HepG2 (cell line): Measurements from ENCODE around the gene NFS1. TPM values are rescaled to one million over a fixed set of nuclear protein-coding genes. Genes with fewer than 3 reads are reported as not detected.
A peak's percentile ranks its signal among the peaks of the same experiment; 100 is the strongest.

Source experiments
- BRCA1 ChIP-seq: sonication (generic); formaldehyde crosslinking; IDR thresholded peaks from 2 replicates; pipeline ENCODE4 v1.4.0; 2020; ENCODE audit warnings: missing genetic modification reagents
- CC2D1A ChIP-seq: sonication (generic); formaldehyde crosslinking; IDR thresholded peaks from 2 replicates; pipeline ENCODE4 v1.8.1; 2023; ENCODE audit warnings: mild to moderate bottlenecking, missing genetic modification reagents
- CCDC6 ChIP-seq: sonication (generic); formaldehyde crosslinking; IDR thresholded peaks from 2 replicates; pipeline ENCODE4 v1.8.1; 2022; ENCODE audit warnings: mild to moderate bottlenecking, missing genetic modification reagents, moderate library complexity
- CHCHD3 ChIP-seq: sonication (generic); formaldehyde crosslinking; IDR thresholded peaks from 2 replicates; pipeline ENCODE4 v1.8.0; 2022; ENCODE audit warnings: mild to moderate bottlenecking, missing genetic modification reagents, moderate library complexity
- EP300 ChIP-seq, 3 experiments: sonication (generic) in 1 of 3; formaldehyde crosslinking in 1 of 3; IDR thresholded peaks; 2 replicates each; pipeline versions ENCODE4 v1.5.1 to v1.6.1; 2011 to 2020; ENCODE audit warnings: low read depth in 2 of 3, low read length in 2 of 3, borderline replicate concordance in 1 of 3, improper control_type of control experiment in 1 of 3, mild to moderate bottlenecking in 1 of 3, missing genetic modification reagents in 1 of 3, moderate library complexity in 1 of 3
- GABPB1 ChIP-seq: IDR thresholded peaks from 2 replicates; pipeline ENCODE4 v1.6.1; 2016; ENCODE audit warnings: mild to moderate bottlenecking, missing genetic modification reagents, moderate library complexity, missing compliant biosample characterization
- MTA1 ChIP-seq: sonication (generic); formaldehyde crosslinking; IDR thresholded peaks from 2 replicates; pipeline ENCODE4 v1.4.0; 2020; ENCODE audit warnings: missing genetic modification reagents, mild to moderate bottlenecking, borderline replicate concordance
- NR1H2 ChIP-seq: sonication (generic); formaldehyde crosslinking; IDR thresholded peaks from 2 replicates; pipeline ENCODE4 v1.8.1; 2022; ENCODE audit warnings: low read depth, missing genetic modification reagents, borderline replicate concordance
- RORA ChIP-seq: sonication (generic); formaldehyde crosslinking; IDR thresholded peaks from 2 replicates; pipeline ENCODE4 v1.5.0; 2020; ENCODE audit warnings: mild to moderate bottlenecking, missing genetic modification reagents, moderate library complexity
- ZC3H4 ChIP-seq: sonication (generic); formaldehyde crosslinking; IDR thresholded peaks from 2 replicates; pipeline ENCODE4 v1.4.0; 2020; ENCODE audit warnings: missing genetic modification reagents, borderline replicate concordance
- ZKSCAN8 ChIP-seq: IDR thresholded peaks from 2 replicates; pipeline ENCODE4 v1.6.1; 2016; ENCODE audit warnings: borderline replicate concordance, missing genetic modification reagents, missing compliant biosample characterization
- ZNF432 ChIP-seq: sonication (generic); formaldehyde crosslinking; IDR thresholded peaks from 2 replicates; pipeline ENCODE4 v1.5.0; 2020; ENCODE audit warnings: missing genetic modification reagents, mild to moderate bottlenecking, borderline replicate concordance
- ZNF550 ChIP-seq: sonication (generic); formaldehyde crosslinking; IDR thresholded peaks from 2 replicates; pipeline ENCODE4 v1.4.0; 2020; ENCODE audit warnings: mild to moderate bottlenecking, missing genetic modification reagents, borderline replicate concordance
- ZNF552 ChIP-seq: sonication (generic); formaldehyde crosslinking; IDR thresholded peaks from 2 replicates; pipeline ENCODE4 v1.9.0; 2022; ENCODE audit warnings: missing genetic modification reagents, mild to moderate bottlenecking, borderline replicate concordance
- ZNF672 ChIP-seq: sonication (generic); formaldehyde crosslinking; IDR thresholded peaks from 2 replicates; pipeline ENCODE4 v1.8.1; 2022; ENCODE audit warnings: missing genetic modification reagents
- ZNF724P ChIP-seq: sonication (generic); formaldehyde crosslinking; IDR thresholded peaks from 2 replicates; pipeline ENCODE4 v1.8.0; 2022; ENCODE audit warnings: missing genetic modification reagents, borderline replicate concordance
- ZNF790 ChIP-seq: sonication (generic); formaldehyde crosslinking; IDR thresholded peaks from 2 replicates; pipeline ENCODE4 v1.8.0; 2022; ENCODE audit warnings: missing genetic modification reagents, mild to moderate bottlenecking, borderline replicate concordance
- polyA plus RNA-seq, 8 experiments: library from polyadenylated mRNA; depleted of rRNA in 3 of 8; stranded (reverse) in 7 of 8; unstranded in 1 of 8; fragments of >200 nt; fragmentation: Illumina TruSeq in 4 of 8; extraction: Trizol in 4 of 8; gene quantifications; 2 replicates each; pipeline versions ENCODE4 v1.2.1 to v1.2.3, GENCODE V29; 2011 to 2016; ENCODE audit warnings: low read depth in 4 of 8, missing spikeins in 1 of 8, mixed read lengths in 1 of 8; ENCODE audit not compliant: insufficient read depth in 1 of 8
- total RNA-seq, 5 experiments: library from RNA; depleted of rRNA; stranded (reverse); fragments of >200 nt; fragmentation: Illumina TruSeq; extraction: Trizol; gene quantifications; 2 replicates each; pipeline ENCODE4 v1.2.3, GENCODE V29; 2016; ENCODE audit warnings: low read depth in 1 of 5
- TF ChIP-seq, protein P1 (sequence below), 2 experiments: IDR thresholded peaks; 2 replicates each; pipeline ENCODE4 v1.6.1; 2011 to 2012; ENCODE audit warnings: low read length in 2 of 2, borderline replicate concordance in 1 of 2, low read depth in 1 of 2, mild to moderate bottlenecking in 1 of 2, moderate library complexity in 1 of 2
- TF ChIP-seq, protein P2 (sequence below): sonication (generic); formaldehyde crosslinking; IDR thresholded peaks from 2 replicates; pipeline ENCODE4 v1.5.1; 2020; ENCODE audit warnings: mild to moderate bottlenecking, missing genetic modification reagents, moderate library complexity
- TF ChIP-seq, protein P3 (sequence below): sonication (generic); formaldehyde crosslinking; IDR thresholded peaks from 2 replicates; pipeline ENCODE4 v1.4.0; 2020; ENCODE audit warnings: mild to moderate bottlenecking, missing genetic modification reagents

NFS1 gene
- total and polyA plus RNA-seq, 2 of the 13 experiments (the other 11 are each of a cell fraction or from before 2014, with no cell fraction given): 65.9 to 88.1 TPM

DNA sequence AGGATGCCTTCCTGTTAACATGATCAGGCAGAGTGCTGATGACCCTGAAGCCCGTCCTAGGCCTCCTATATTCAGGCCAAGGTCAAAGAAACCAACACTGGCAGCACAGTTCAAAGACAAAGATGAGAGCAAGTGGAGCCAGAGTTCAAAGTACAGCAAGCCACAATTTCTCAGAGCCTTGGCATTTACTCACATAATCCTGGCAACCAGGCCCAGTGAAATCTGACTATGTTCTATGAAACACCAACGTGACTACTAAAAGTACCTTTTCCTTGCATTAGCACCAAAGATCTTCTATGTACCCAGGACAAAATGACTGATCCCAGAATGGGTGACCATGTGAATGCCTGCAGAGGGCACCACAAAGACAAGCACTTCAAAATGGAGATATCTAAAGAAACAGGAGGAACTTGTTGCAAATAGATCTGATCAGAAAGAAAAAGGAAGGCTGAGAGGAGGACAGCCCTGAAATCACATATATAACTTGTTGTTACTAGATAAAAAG lies 3.9 kb downstream of the NFS1 start (continued):
- TF ChIP-seq, protein P1, sequence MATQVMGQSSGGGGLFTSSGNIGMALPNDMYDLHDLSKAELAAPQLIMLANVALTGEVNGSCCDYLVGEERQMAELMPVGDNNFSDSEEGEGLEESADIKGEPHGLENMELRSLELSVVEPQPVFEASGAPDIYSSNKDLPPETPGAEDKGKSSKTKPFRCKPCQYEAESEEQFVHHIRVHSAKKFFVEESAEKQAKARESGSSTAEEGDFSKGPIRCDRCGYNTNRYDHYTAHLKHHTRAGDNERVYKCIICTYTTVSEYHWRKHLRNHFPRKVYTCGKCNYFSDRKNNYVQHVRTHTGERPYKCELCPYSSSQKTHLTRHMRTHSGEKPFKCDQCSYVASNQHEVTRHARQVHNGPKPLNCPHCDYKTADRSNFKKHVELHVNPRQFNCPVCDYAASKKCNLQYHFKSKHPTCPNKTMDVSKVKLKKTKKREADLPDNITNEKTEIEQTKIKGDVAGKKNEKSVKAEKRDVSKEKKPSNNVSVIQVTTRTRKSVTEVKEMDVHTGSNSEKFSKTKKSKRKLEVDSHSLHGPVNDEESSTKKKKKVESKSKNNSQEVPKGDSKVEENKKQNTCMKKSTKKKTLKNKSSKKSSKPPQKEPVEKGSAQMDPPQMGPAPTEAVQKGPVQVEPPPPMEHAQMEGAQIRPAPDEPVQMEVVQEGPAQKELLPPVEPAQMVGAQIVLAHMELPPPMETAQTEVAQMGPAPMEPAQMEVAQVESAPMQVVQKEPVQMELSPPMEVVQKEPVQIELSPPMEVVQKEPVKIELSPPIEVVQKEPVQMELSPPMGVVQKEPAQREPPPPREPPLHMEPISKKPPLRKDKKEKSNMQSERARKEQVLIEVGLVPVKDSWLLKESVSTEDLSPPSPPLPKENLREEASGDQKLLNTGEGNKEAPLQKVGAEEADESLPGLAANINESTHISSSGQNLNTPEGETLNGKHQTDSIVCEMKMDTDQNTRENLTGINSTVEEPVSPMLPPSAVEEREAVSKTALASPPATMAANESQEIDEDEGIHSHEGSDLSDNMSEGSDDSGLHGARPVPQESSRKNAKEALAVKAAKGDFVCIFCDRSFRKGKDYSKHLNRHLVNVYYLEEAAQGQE (IDR thresholded peaks at IDR 0.05; ENCODE audit: borderline replicate concordance in 1 of 2, low read depth in 1 of 2, low read length in 2 of 2): no peak
- TF ChIP-seq BRCA1 (no peak), GABPB1 (no peak), ZKSCAN8 (CRISPR knock-in tag) (no peak), ZNF672 (no peak), CHCHD3 (CRISPR knock-in tag) (no peak), ZNF432 (CRISPR knock-in tag) (no peak), ZNF790 (no peak), NR1H2 (no peak), ZNF552 (no peak), ZC3H4 (CRISPR knock-in tag) (no peak), CC2D1A (CRISPR knock-in tag) (no peak), EP300 (IDR thresholded peaks at IDR 0.05; ENCODE audit: low read depth in 2 of 2, low read length in 2 of 2) (peak; percentile 30 to 72; a peak in 2 of 4 replicates), EP300 (CRISPR knock-in tag; IDR thresholded peaks at IDR 0.05; ENCODE audit: borderline replicate concordance) (peak; percentile 69), CCDC6 (CRISPR knock-in tag) (no peak), ZNF724P (CRISPR knock-in tag) (0 out of 2 replicates have a peak, but pooled peaks have one; percentile 59), RORA (CRISPR knock-in tag) (peak; percentile 98), MTA1 (CRISPR knock-in tag) (peak; percentile 45; the same call in 1 of the 2 replicates), ZNF550 (CRISPR knock-in tag) (no peak)
- TF ChIP-seq, protein P2, sequence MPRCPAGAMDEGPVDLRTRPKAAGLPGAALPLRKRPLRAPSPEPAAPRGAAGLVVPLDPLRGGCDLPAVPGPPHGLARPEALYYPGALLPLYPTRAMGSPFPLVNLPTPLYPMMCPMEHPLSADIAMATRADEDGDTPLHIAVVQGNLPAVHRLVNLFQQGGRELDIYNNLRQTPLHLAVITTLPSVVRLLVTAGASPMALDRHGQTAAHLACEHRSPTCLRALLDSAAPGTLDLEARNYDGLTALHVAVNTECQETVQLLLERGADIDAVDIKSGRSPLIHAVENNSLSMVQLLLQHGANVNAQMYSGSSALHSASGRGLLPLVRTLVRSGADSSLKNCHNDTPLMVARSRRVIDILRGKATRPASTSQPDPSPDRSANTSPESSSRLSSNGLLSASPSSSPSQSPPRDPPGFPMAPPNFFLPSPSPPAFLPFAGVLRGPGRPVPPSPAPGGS (CRISPR knock-in tag): no peak
- TF ChIP-seq, protein P3, sequence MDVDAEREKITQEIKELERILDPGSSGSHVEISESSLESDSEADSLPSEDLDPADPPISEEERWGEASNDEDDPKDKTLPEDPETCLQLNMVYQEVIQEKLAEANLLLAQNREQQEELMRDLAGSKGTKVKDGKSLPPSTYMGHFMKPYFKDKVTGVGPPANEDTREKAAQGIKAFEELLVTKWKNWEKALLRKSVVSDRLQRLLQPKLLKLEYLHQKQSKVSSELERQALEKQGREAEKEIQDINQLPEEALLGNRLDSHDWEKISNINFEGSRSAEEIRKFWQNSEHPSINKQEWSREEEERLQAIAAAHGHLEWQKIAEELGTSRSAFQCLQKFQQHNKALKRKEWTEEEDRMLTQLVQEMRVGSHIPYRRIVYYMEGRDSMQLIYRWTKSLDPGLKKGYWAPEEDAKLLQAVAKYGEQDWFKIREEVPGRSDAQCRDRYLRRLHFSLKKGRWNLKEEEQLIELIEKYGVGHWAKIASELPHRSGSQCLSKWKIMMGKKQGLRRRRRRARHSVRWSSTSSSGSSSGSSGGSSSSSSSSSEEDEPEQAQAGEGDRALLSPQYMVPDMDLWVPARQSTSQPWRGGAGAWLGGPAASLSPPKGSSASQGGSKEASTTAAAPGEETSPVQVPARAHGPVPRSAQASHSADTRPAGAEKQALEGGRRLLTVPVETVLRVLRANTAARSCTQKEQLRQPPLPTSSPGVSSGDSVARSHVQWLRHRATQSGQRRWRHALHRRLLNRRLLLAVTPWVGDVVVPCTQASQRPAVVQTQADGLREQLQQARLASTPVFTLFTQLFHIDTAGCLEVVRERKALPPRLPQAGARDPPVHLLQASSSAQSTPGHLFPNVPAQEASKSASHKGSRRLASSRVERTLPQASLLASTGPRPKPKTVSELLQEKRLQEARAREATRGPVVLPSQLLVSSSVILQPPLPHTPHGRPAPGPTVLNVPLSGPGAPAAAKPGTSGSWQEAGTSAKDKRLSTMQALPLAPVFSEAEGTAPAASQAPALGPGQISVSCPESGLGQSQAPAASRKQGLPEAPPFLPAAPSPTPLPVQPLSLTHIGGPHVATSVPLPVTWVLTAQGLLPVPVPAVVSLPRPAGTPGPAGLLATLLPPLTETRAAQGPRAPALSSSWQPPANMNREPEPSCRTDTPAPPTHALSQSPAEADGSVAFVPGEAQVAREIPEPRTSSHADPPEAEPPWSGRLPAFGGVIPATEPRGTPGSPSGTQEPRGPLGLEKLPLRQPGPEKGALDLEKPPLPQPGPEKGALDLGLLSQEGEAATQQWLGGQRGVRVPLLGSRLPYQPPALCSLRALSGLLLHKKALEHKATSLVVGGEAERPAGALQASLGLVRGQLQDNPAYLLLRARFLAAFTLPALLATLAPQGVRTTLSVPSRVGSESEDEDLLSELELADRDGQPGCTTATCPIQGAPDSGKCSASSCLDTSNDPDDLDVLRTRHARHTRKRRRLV (CRISPR knock-in tag): no peak
